ENCODE data around the gene SLC25A22.

Gene SLC25A22

DNA sequence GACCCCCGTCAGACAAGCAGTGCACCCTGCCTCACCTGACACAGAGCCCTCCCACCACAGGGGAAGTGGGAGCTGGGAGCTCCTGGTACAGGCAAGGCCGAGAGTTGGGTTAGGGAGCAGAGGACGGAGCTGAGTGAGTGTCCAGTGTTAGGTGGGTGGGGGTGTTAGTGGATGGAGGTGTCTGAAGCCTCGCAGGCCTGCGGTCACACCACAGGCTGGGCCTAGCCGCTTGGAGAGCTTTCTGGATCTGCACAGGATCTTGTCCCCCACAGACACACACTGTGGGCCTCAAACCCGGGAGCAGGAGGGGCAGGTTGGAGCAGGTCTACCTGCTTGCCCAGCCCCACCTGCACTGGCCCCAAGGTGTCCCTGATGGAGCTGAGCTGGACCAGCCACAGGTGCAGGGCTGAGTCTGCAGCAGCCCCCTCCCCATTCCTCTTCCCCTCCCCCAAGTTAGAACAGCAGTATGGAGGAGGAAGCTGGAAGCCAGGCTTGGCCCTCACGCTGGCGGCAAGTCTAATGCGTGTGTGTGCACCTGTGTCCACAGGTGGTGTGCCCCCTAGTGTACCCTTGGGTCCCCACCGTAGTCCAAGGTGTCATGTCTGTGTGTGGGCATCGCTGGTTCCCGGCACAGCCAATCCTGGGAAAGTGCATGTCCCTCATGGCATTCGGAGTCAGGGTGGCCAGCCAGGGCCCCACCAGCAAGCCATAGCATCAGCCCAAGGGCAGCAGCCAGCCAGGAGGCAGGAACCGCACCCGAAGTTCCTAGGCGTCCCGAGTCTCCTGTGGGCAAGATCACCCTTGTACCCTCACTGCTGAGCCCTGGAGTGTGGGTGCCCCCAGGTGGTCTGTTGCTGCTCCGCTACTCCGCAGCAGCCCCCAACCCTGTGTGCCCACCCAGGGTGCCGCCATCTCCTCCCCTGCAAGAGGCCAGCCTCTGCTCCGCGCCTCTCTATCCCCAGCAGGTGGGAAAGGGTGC lies 18.8 kb downstream of the SLC25A22 start:
- in situ Hi-C loops (cut with MboI; ENCODE audit: low pct_unique_long_range_greater_than_20kb, low sequenced_read_pairs) = no loop called here
- no peak for DNase-seq

DNA sequence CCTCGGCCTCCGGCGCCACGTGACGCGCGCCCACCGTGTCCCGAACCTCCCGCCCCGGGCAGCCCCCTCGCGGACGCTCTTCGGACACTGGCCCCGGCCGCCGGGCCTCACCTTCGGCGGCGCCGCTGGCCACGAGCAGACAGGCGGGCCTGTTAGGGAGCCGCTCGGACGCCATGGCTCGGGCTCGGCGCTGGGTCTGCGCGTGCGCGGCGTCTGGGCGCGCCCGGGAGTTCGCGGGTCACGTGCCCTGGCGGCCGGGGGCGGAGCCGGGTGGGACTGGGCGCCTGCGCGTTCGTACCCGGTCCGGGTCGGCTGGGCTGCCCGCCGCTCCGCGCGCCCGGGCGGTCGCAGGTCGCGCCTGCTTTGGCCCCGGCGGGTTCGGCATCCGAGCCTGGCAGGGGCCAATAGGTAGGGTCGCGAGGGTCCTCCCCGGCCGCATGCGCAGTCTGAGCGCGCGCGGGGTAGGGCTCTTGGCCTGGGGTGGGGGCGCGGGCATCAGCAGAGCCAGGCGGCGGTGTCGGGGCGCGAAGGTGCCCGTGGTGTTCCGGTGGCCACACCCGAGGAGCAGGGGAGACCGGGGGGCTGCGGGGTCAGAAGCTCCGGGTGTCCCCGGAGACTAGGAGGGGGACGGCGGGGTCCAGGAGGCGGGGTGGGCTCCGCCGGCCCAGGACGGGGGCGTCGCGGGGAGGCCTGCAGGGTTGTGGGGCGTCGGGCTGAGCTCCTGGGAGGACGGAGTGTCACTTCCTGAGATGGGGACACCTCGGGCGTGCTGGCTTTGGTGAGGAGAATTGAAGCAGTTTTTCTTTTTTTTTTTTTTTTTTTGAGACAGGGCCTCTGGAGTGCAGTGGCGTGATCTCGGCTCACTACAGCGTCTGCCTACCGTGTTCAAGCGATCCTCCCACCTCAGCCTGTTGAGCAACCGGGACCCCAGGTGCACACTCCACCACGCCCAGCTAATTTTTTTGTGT lies 20.5 kb downstream of the SLC25A22 start, which contains the start of gene GATD1:
TSS of gene GATD1 (minus strand) at position 200 of the 968 bp plus-strand sequence. CDS start at position 175, 25 bp downstream.
- in situ Hi-C loops (cut with MboI; ENCODE audit: low pct_unique_long_range_greater_than_20kb, low sequenced_read_pairs) = no loop called here
- DNase-seq = peak; percentile 78

DNA sequence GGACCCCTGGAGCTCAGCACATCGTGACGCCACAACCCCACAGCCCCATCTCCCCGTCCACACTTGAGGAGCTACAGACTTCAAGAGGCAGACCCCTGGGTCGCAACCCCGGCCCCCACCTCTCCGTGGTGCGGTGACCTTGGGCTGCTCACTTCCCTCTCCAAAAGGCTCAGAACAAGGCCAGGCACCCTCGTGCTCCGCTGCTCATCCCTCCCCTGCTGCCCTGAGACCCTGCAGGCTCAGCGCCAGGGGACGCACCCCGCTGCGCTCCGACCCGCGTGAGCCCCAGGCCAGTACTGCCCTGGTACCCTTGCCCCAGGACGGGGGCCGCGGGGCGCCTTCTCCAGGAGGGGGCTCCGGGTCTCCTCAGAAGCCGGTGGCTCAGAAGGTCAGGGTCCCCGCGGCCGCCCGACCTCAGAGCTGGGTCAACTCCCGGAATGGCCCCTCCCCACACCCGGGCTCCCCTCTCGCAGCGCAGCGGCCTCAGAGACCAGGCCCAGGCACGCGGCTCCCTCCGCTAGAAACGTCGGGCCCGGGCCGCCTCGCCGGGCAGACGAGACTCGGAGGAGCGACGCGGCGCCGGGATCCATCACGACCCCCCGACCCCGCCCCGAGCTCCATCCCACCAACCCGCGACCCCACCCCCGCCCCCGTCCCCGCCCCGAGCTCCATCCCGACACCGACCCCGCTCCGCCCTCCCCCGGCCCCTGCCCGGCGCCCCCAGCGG lies 21.4 kb downstream of the SLC25A22 start:
- peak; percentile 52 for DNase-seq
- in situ Hi-C loops (cut with MboI; ENCODE audit: low pct_unique_long_range_greater_than_20kb, low sequenced_read_pairs) = no loop called here

DNA sequence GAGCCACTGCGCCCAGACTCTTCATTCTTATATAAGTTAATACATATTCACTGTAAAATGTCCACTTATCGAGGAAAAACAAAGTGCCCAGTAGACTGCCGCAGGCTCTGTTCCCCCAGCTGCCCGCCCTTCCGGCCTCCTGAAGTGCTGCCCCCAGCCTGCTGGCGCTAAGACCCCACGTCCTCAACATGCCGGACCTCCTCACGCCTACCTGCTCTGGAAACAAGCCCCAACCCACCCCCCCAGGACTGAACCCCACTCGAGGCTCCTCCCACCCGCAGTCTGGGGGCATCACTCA lies 21.9 kb downstream of the SLC25A22 start:
- DNase-seq = no peak
- in situ Hi-C loops (cut with MboI; ENCODE audit: low pct_unique_long_range_greater_than_20kb, low sequenced_read_pairs) = no loop called here

DNA sequence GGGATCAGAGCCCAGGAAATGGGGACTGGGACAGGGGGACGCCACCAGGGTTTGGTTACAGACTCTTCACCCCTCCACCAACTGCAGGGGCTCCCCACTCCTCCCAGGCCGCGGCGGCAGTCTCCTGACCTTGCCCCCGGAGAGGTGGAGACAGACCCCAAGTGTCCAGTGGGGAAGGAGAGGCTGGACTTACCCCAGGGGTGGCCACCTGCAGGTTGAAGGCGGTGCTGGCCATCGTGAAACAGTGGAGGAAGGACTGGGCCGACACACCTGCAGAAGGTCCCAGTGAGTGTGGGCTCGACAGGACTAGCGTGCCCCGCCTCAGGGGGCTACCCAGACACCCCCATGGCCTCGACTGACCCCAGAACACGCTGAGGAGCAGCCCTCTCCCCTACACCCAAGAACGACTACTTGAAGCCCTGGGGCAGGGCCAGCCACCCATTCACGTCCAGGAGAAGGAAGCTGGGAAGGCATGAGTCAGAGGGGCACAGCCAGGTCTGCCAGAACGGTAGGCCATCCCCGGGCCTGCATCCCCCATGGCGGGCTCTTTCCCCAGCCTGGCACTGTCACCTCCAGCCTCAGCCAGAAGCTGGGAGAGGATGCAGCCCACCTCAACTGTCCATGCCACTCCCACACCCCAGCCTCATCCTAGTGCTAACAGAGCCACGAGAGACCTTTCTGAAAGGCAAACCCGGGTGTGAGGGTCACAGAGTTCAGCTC lies 23.0 kb downstream of the SLC25A22 start:
- DNase-seq = no peak
- in situ Hi-C loops (cut with MboI; ENCODE audit: low pct_unique_long_range_greater_than_20kb, low sequenced_read_pairs) = no loop called here

DNA sequence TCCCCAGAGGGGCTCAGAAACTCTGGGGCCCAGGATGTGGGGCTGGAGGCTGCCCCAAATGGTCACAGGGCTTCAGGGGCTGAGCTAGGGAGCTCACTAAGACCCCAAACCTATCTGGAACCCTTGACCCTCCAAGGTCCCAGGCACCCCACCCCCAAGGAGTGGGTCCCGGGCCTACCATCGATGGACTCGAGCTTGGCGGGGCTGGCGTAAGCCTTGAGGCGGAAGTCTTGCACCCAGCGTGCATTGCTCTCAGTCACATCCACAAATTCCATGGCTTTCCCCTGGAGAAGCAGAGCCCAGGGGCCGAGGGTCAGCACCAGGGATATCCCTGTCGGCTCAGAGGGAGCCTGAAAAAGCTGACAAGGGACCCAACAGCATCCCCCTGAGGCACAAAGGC lies 24.3 kb downstream of the SLC25A22 start:
- DNase-seq = no peak
- in situ Hi-C loops (cut with MboI; ENCODE audit: low pct_unique_long_range_greater_than_20kb, low sequenced_read_pairs) = no loop called here

DNA sequence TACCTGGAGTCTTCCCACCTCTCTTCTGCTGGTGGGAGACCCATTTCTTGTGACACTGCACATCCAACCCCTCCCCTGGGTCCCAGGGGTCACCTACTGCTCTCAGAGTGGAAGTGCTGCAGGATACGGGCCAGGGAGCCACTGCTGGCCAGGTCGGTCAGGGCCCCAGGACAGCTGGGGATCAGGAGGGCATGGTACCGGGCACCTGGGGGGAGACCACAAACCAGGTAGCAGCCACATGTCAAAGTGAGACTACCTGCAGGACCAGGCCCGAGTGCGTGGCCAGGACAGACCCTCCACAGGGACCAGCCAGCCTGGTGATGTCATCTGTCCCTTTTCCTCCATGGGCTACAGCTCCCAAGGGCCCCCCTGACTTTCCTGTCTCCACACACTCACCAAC lies 24.7 kb downstream of the SLC25A22 start:
- no peak for DNase-seq
- in situ Hi-C loops (cut with MboI; ENCODE audit: low pct_unique_long_range_greater_than_20kb, low sequenced_read_pairs) = no loop called here

DNA sequence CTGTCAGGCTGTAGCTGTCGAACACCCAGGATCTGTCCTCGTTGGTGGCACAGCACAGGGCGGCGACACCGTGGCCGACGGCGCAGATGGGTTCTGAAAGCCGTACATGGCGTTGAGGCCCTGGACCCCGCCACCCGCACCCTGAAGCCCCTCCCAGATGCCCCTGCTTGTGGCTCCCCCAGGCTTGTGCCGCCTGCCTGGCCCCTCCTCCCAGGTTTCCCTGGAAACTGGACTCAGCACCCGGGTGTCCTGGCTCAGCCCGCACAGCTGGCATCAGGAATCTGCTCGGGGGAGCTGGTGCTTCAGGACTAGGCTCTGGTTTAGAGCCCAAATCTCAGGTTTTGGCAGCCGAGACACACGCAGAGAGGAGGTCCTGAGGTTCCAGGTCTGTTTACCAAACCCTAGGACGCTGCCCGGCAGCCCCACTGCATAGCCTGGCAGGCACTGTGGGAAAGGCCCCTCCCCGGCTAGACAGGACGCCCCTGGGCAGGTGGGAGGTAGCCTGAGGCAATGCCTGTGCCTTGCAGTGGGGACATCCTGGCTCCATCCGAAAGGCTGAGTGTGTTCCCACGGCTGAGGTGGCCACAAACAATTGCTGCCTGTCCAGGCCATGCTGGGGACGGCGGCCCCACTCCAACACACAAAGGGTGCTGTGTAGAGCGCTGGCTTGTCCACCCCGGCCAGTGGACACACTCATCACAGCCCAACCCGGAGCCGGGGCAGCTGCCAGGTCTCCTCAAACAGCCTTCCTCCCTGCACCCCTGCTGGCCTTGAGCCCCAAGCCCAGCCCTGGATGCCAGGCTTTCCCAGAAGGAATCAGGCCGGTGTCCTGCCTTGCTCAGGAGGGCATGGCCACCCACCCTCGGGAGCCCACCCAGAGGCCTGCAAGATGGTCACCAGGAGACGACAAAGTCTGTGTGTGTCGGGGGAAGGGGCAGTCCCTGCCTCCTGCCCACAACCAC lies 25.4 kb downstream of the SLC25A22 start:
- in situ Hi-C loops (cut with MboI; ENCODE audit: low pct_unique_long_range_greater_than_20kb, low sequenced_read_pairs) = no loop called here

DNA sequence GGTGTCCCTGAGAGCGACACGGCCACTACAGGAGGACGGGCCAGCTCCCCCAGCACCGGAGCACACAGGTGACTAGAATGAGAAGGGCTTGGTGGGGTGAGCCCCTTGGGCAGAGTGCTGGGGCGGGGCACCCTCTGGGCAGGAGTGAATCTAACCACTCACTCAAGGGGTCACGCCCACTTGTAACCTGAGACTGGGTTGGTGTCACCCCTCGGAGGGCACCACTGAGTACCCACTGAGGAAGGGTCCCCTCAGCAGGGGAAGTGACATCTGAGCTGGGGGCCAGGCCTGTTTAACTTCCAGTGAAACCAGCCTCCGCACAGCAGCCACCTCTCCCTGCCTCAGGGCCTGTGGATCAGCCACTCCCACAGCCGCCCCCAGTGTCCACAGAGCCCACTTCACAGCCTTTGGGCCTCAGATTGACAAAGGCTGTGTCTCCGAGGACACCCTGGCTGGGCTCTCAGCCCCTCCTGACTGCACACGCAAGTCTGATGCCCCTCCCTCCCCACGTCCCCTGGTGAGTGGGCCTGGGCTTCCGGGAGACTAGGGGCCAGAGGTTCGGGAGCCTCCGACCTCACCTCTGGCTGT lies 26.4 kb downstream of the SLC25A22 start:
- in situ Hi-C loops (cut with MboI; ENCODE audit: low pct_unique_long_range_greater_than_20kb, low sequenced_read_pairs) = no loop called here
- DNase-seq = no peak

More for the DNA sequence above, 25.4 kb downstream of the SLC25A22 start:
- no peak for DNase-seq

DNA sequence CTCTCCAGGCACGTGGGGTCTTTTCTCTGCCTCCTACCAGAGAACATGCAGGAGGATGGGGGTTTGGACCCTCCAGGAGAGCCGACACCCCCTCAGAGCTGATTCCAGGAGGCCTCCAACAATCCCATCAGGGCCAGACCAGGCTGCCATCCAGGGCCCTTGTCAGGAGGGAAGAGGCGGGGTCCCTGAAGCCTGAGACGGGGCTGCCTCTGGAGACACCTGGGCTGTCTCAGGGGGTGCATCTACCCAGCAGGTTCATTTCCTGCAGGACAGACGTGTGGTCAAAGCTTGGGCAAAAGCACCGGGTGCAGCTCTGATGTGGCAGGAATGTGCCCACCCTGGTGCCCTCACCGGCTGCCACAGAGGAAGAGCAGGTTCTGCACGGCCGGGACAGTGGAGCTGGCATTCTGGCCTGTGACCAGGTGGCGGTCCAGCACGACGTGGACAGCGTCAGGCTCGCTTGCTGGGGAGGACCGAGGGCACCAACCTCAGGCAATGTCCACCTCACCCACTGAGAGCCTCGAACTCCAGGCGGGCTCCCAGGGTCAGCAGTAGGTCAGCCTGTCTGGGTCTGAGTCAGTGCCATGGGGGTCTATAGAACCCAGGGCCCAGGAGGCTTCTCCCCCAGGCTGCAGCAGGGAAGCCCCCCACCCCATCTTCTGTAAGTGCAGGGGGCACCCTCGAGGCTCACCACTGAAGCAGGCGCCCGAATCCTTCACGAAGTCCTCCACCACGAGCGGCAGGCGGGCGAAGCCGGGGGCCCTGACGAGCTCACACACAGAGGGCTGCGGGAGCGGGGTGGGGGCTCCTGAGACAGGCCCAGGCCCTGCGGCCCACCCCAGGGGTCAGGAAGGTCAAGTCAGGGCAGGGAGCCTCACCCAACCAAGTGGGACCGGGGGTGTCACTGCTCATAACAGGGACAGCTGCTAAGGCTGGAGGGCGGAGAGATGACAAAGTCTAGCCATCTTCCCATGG lies 27.2 kb downstream of the SLC25A22 start:
- in situ Hi-C loops (cut with MboI; ENCODE audit: low pct_unique_long_range_greater_than_20kb, low sequenced_read_pairs) = no loop called here
- DNase-seq = no peak

DNA sequence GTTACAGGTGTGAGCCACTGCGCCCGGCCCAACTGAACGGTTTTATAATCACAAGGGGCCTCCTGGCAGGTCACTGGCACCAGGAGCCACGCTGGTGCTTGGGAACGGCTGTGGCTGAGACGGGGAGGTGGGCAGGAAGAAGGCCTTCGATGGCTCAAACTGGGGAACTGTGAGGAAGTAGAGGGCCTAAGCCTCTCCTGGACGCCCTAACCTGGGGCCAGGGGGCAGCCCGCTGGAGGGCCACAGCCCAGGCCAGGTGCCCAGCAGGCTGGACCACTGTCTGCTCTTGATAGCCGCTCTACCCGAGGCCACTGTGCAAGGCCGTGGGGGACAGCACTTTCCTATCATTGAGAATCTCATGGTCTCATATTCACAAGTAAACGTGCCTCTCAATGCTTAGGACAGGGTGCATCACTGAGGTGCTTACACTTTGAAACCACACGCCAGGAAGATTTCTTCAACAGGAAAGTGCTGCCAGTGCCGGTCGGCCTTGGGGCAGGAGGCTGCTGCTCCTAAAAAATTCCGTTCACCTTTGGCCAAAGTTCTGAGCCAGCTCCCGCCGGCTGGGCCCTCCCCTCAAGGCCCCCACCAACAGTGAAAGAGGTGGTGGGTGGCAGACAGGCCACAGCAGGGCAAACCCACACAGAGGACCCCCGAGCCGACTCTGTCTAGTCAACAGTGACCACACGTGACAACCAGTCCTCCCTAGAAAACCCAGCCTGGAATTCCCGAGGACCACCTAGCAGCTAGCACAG lies 28.0 kb downstream of the SLC25A22 start:
- in situ Hi-C loops (cut with MboI; ENCODE audit: low pct_unique_long_range_greater_than_20kb, low sequenced_read_pairs) = no loop called here
- no peak for DNase-seq

DNA sequence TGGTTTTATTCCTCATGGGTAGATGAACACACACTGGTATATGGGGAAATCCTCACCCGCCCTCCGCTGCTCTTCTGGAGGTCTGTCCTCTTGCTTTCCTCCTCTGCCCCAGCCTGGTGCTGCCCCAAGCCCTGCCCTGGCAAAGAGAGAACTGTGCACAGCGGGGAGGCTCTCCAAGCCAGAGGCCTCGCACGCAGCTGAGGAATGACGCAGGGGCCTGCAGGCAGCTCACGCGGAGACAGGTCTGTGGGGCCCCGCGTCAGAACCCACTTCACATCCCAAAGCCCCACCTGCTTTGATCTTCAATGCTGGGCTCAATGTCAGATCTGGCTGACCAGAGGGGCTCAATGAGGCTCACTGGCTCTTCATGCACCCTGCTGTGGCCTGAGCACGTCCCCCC lies 30.8 kb downstream of the SLC25A22 start:
- in situ Hi-C loops (cut with MboI; ENCODE audit: low pct_unique_long_range_greater_than_20kb, low sequenced_read_pairs) = no loop called here
- DNase-seq = no peak

DNA sequence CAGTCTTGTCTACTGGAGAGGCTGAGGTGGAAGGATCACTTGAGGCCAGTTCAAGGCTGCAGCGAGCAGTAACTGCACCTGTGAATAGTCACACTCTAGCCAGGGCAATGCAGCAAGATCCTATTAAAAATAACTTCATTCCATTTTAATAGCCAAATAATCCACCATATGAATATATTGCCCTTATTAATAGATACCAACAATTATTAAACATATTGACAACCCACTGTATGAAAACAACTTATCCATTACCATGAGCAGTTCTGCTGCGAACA lies 31.2 kb downstream of the SLC25A22 start:
- in situ Hi-C loops (cut with MboI; ENCODE audit: low pct_unique_long_range_greater_than_20kb, low sequenced_read_pairs) = no loop called here
- no peak for DNase-seq

DNA sequence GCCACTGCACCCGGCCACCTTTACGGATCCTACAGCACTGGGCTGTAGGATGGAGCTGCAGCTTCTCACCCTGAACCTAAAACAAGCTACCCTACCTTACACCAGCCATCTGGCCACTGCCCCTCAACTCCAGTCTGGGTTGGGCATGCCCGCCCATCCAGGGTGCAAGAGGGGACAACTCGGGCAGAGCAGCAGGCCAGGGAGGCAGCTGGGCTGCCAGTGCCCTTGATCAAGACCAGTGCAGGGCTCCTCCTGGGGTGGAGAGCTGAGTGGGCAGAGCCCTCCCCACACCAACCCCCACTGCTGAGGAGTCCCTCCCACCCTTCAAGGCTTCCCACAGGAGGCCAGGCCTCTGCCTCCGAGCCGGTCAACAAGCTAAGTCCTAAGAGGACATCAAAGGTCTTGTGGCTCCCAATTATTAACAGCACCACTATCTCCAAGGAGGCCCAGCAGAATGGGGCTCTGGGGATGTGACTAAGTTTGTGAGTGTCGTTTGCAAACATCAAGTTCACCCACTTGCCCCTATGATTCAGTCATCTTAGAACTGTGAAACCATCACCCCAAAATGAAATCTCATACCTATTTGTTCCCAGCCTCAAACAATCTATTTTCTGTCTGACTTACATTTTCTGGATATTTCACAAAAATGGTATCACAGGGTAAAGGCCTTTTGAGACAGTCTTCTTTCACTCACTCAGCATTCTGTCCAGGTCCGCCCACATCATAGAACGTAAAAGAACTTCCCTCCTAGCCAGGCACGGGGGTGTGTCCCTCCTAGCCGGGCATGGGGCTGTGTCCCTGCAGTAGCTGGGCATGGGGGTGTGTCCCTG lies 31.8 kb downstream of the SLC25A22 start:
- no peak for DNase-seq
- in situ Hi-C loops (cut with MboI; ENCODE audit: low pct_unique_long_range_greater_than_20kb, low sequenced_read_pairs) = no loop called here

DNA sequence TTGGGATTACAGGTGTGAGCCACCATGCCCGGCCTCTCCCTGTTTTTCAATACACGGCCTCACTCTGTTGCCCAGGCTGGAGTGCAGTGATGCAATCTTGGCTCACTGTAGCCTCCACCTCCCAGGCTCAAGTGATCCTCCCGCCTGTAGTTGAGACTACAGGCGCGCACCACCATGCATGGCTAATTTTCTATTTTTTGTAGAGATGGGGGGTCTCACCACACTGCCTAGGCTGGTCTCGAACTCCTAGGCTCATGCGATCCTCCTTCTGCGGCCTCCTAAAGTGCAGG lies 32.3 kb downstream of the SLC25A22 start:
- no peak for DNase-seq
- in situ Hi-C loops (cut with MboI; ENCODE audit: low pct_unique_long_range_greater_than_20kb, low sequenced_read_pairs) = no loop called here

Data from KBM-7 (cell line).